ENCODE results near the gene NT5M. TPM values are rescaled to one million over a fixed set of nuclear protein-coding genes. Genes with fewer than 3 reads are reported as not detected.

The NT5M gene
- total RNA-seq, 2 donors from 2014 or later = 6.5 to 11.8 TPM

GRCh38 chr17:17386094-17386800, 83.1 kb downstream of the NT5M start:
- Histone ChIP-seq H3K4me1 (ENCODE audit: control insufficient read depth, insufficient read depth, low read length) (no peaks in the 10 kb centered on the region), H3K4me3 (ENCODE audit: low read length) (no peak overlapping the region), H3K27me3 (ENCODE audit: control insufficient read depth, insufficient read depth, low read length, poor library complexity, severe bottlenecking) (no peaks in the 10 kb centered on the region), H3K36me3 (ENCODE audit: control insufficient read depth, insufficient read depth, low read length) (no peaks in the 10 kb centered on the region), H3K9me3 (ENCODE audit: control insufficient read depth, low read length) (no peaks in the 10 kb centered on the region), H3K27ac (ENCODE audit: low read depth, low read length) (peak overlapping the region; percentile 44), H3K9ac (ENCODE audit: extremely low read depth, low read length, poor library complexity, severe bottlenecking) (no peak overlapping the region)
- no peak for TF ChIP-seq CTCF (conservative IDR thresholded peaks at IDR 0.05)
- Mint-ChIP-seq H3K27me3 (ENCODE audit: insufficient read depth) (no peaks in the 10 kb centered on the region), H3K36me3 (ENCODE audit: low read depth) (no peaks in the 10 kb centered on the region), H3K27ac (peak overlapping the region; percentile 16), H3K4me3 (no peak overlapping the region), H3K4me1 (no peaks in the 10 kb centered on the region), H3K9me3 (no peaks in the 10 kb centered on the region)
- DNase-seq = peak; percentile 48
- WGBS, 2 experiments (ENCODE audit: insufficient coverage in 1 of 2, insufficient read length in 1 of 2) = 87 to 92% methylated on average over 10 to 15 of the region's 15 CpGs

GRCh38 chr17:17387017-17387497, 83.9 kb downstream of the NT5M start:
- Mint-ChIP-seq H3K27me3 (ENCODE audit: insufficient read depth) (no peaks in the 10 kb centered on the region), H3K36me3 (ENCODE audit: low read depth) (no peaks in the 10 kb centered on the region), H3K4me3 (no peak overlapping the region), H3K27ac (no peak overlapping the region), H3K4me1 (no peaks in the 10 kb centered on the region), H3K9me3 (no peaks in the 10 kb centered on the region)
- no peak for TF ChIP-seq CTCF (conservative IDR thresholded peaks at IDR 0.05)
- H3K4me3 ChIP-seq (ENCODE audit: low read length) = no peak overlapping the region
- 95 to 97% methylated on average over 5 to 7 of the region's 7 CpGs for WGBS, 2 experiments (ENCODE audit: insufficient coverage in 1 of 2, insufficient read length in 1 of 2)
- no peaks in the 10 kb centered on the region for H3K36me3 ChIP-seq (ENCODE audit: control insufficient read depth, insufficient read depth, low read length)
- peaks cover 4% of the 10 kb centered on the region for H3K9me3 ChIP-seq (ENCODE audit: control insufficient read depth, low read length)
- H3K27ac ChIP-seq (ENCODE audit: low read depth, low read length) = no peak overlapping the region
- DNase-seq = peak; percentile 42
- H3K27me3 ChIP-seq (ENCODE audit: control insufficient read depth, insufficient read depth, low read length, poor library complexity, severe bottlenecking) = no peaks in the 10 kb centered on the region
- no peaks in the 10 kb centered on the region for H3K4me1 ChIP-seq (ENCODE audit: control insufficient read depth, insufficient read depth, low read length)
- no peak overlapping the region for H3K9ac ChIP-seq (ENCODE audit: extremely low read depth, low read length, poor library complexity, severe bottlenecking)

- H3K27ac Mint-ChIP-seq = no peak overlapping the region
Measured at GRCh38 chr17:17387498-17388362, 84.6 kb downstream of the NT5M start.

More at GRCh38 chr17:17387498-17388362, 84.6 kb downstream of the NT5M start:
- Mint-ChIP-seq H3K36me3 (ENCODE audit: low read depth) (no peaks in the 10 kb centered on the region), H3K27me3 (ENCODE audit: insufficient read depth) (no peaks in the 10 kb centered on the region), H3K4me3 (no peak overlapping the region), H3K9me3 (no peaks in the 10 kb centered on the region), H3K4me1 (no peaks in the 10 kb centered on the region)
- H3K27ac ChIP-seq (ENCODE audit: low read depth, low read length) = no peak overlapping the region
- no peaks in the 10 kb centered on the region for H3K27me3 ChIP-seq (ENCODE audit: control insufficient read depth, insufficient read depth, low read length, poor library complexity, severe bottlenecking)
- peaks cover 4% of the 10 kb centered on the region for H3K9me3 ChIP-seq (ENCODE audit: control insufficient read depth, low read length)
- TF ChIP-seq CTCF (conservative IDR thresholded peaks at IDR 0.05) = peak; percentile 94
- peak; percentile 96 for DNase-seq
- no peaks in the 10 kb centered on the region for H3K4me1 ChIP-seq (ENCODE audit: control insufficient read depth, insufficient read depth, low read length)
- H3K36me3 ChIP-seq (ENCODE audit: control insufficient read depth, insufficient read depth, low read length) = no peaks in the 10 kb centered on the region
- H3K9ac ChIP-seq (ENCODE audit: extremely low read depth, low read length, poor library complexity, severe bottlenecking) = no peak overlapping the region
- 72 to 95% methylated on average over 11 to 15 of the region's 15 CpGs for WGBS, 2 experiments (ENCODE audit: insufficient coverage in 1 of 2, insufficient read length in 1 of 2)
- no peak overlapping the region for H3K4me3 ChIP-seq (ENCODE audit: low read length)
